ENCODE results near the gene TMEM87B.
"Not testable (repeated sequence)": the region's sequence is repeated elsewhere in the genome, so short reads cannot be mapped to it uniquely, and the experiment has no call there.

TMEM87B gene

DNA sequence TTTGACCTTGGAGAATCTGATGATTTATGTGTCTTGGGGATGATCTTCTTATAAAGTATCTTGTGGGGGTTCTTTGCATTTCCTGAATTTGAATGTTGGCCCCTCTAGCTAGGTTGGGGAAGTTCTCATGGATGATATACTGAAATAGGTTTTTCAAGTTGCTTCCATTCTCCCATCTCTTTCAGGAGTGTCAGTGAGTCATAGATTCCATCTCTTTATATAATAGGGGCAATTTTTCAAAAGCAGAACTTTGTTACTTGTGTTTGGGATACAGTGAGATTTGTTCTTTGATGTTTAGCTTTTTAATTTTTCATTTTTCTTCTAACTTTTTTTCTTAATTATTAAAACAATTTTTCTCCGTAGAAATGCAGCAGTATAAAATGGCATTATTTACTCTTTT lies 19.4 kb downstream of the TMEM87B start:
- no peak for DNase-seq

DNA sequence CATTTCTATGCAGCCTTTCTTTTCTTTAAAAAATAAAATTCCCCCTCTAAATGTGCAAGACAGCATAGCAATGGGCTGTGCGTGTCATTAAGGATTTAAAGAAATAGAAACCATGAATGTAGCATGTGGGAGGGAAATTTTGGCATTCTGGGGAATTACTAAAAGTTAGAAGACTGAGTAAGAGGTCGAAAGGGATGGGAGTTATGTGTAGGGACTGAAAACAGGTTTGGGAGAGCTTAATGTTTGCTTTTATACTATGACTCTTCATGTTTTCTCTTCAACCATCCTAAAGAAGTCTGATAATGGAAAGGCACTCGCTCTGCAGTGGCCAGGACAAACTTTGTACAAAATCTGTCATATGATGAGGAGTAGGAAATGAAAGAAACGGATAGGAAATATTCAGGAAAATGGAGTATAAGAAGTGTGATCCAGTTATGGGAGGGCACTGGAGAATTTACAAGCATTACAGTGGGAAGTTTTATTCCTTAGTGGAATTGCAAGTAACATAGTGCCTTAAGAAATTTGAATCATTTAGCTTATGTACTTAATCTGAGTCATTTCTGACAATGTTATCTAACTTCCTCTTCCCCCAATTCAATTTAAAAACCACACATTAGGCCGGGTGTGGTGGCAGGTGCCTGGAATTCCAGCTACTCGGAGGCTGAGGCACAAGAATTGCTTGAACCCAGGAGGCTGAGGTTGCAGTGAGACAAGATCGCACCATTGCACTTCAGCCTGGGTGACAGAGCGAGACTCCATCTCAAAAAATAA lies 20.6 kb downstream of the TMEM87B start:
- DNase-seq = no peak

DNA sequence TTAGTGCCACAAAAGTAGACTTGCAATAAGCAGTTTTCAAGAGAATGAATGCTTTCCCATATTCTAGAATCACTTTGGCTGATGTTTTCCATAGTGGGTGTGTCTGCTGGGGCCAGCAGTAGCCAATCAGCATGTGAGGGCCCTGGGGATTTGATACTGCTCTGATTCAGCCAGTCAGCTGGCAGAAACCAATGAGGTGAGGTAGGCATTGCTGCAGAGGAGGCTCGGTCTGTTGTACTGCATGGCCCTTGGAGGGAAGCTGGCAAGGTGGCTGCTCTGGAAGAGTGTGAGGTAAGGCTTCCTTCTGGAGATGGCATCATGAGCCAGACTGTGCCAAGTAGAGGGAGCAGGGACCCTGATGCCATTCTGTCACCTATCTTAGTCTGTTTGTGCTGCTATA lies 22.7 kb downstream of the TMEM87B start:
- DNase-seq = no peak

DNA sequence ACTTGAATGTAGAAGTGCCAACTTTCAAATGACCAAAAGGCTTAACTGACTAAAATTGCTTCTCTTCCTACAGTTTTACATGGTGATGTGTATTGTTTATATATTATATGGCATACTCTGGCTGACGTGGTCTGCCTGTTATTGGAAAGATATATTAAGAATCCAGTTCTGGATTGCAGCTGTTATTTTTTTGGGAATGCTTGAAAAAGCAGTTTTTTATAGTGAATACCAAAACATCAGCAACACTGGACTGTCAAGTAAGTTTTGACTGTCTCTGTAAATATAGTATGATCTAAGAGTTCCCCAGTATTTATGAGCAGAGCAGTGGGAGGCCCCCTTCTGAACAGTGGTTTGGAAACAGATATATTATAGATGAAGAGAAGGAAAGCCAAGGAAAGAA lies 26.2 kb downstream of the TMEM87B start:
- DNase-seq = no peak

DNA sequence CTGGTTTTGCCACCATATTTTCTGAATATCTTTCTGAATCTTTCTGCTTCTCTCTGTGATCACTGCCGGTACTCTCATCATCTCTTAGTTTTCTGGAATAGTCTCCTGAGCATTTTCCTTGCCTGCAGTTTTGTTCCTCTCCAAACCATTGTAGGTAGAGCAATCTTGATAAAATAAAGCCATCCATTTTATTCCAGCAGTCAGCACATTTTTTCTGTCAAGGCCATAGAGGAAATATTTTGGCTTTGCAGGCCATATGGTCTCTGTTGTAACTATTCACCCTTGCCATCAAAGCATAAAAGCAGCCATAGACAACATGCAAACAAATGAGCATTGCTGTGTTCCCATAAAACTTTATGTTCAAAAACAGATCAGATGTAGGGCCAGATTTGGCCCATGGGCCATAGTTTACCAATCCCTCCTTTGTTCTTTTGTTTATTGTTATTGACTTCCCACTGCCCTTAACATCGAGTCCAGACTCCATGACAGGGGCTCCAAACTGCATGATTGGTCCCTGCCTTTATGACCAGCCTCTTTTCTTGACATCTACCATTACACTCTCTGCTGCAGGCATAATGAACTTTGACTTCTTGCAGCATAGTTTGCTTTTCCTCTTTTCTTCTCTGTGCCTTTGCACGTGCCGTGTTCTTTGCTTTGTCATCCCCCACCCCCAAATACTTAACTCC lies 29.8 kb downstream of the TMEM87B start:
- DNase-seq = no peak

DNA sequence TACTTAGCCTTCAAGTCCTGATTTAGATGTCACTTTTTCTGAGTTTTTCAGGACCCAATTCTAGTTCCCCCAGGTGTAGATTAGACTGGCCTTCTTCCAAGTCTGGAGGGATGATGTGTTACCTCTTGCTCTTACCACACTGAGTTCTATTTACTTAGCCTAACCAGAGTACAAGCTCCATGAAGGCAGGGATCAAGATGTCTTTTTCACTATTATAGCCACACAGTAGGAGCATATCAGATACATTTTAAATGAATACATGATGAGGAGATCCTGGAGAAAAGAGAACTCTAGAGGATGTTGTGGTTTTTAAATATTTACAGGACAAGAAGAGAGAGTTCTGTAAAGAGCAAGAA lies 30.3 kb downstream of the TMEM87B start:
- no peak for DNase-seq

DNA sequence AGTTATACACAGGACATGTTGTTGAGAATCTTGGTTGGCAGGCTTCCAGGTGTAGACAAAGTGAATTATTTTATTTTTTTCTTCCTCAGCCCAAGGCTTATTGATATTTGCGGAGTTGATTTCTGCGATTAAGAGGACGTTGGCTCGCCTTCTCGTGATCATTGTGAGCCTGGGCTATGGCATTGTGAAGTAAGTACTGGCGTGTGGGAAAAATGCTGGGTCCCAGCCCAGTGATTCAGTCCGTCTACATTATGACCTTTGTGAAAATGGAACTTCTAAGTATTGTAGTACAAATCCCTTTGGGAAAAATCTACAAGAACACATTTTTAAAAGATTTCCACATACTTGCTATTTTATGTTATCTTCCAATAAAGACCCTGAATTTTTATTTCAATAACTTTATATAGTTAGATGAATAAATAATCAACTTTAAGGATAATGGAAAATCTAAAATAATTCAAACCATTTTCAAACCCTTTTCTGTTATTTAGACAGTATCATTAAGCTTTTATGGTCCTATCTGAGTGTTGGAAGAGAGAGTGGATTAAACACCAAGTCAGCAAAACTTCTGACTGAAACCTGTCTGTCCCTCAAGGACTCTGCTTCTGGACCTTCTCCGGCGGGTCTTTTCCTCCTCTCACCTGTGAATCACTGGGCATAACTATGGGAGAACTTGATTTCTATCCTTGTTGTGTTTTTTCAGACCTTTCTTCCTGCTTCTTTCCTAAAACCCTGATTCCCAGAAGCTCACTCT lies 31.0 kb downstream of the TMEM87B start:
- DNase-seq = no peak

DNA sequence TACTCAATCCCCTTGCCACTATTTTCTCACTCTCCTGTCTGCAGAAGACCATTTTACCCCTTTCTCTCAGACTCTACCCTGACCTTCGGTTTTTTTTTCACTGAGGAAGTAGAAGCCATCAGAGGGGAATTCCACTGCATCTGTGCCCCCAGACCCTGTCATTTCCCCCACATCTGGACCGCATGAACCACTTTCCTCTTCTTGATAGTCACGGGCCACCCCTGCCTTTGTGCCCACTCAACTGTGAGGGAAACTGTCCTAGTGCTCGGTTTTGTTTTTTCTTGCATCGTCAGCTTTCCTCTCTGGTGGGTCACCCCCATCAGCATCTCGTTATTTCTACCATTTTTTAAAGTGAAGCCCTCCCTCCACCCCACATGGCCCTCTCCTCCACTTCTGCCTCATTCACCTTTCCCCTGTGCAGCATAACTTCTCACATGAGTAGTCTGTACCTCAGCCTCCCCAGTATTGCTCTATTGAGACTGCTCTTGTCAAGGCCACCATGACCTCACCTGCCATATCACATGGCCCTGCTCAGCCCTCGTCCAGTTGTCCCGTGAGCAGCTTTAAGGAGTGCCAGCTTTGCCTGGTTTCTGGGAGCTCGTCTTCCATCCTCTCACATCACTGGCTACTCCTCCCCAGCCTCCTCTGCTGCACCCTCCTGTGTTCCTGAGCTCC lies 32.4 kb downstream of the TMEM87B start:
- no peak for DNase-seq

DNA sequence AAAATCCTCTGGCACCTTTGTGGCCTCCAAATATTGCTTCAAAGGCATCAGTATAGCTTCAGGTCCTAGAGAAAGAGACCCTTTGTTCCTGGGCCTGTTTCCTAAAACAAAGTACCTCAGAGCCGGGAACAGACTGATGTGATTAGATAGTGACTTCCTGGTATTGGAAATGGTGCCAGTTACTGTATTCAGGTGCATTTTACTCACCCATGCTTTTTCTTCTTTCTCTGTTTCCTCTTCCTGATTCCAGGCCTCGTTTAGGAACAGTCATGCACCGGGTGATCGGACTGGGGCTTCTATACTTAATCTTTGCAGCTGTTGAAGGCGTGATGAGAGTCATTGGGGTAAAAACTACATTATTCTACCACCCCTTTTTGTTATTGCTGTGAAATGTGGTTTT lies 34.3 kb downstream of the TMEM87B start:
- no peak for DNase-seq

DNA sequence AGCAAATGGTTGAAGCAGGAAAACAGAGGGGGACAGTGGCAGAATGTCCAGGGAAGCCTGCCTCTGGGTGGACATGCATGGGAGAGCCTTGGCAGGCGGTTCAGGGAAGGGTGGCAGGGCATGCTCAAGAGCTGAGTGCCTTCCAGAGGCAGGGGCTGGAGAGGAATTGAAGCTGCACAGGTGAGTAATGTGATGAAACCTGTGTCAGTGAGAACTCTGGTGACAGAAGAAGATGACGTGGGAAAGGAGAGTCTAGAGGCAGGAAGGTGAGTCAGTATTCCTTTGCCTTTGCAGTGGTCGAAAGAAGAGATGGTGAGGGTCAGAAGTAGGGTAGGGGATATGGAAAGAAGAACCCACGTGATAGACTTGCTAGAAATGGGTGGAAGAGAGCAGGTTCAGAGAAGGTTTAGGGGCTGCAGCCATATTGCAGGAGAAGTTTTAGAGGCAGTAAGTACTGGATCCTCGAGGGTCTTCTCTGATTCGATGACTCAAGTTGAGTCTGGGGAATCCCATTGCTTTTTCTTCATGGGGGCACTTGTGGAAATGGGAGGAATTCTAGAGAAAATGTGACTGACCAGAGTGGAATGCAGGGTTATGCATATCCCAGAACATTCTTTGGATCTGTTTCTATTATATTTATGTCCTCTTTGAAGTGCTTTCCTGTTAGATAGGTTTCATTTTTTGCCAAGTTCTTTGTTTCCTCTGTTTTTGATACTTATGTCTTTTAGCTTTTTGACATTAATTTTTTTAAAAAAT lies 37.4 kb downstream of the TMEM87B start:
- DNase-seq = no peak

DNA sequence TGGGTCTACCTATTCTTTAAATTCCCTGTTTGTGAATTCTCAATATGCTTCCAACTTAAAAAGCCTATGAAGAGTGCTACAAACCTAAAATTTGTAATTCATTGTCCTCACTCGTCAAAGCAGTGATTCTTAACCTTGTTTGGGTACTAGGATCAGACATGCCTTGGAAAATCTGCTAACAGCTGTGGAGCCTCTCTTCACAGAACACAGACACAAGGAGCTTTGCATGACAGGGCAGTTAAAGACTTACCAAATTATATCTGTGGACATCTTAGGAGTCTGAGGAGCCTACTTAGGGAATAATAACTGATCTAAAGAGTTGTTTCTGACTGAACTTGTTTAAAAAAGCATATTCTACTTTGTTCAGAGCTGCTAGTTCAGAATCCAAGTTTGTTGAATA lies 38.1 kb downstream of the TMEM87B start:
- DNase-seq = no peak

DNA sequence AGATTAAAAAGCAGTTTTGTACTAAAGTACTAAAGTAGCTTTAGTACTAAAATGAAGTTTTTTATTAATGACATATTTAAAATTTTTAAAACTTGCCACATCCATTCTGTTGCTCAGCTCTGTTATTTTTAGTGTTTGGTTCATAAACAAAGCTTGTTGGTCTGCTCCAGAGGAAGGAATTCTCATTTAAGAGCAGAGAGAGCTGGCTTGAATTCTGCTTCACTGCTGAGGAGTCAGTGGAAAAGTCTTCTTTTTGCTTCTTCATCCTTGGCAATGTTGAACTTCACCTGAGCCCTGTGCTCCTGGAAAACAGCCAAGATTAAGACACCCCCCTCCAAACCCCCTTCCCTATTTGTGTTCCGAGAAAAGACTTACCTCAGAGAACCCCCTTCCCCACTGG lies 40.6 kb downstream of the TMEM87B start:
- no peak for DNase-seq

DNA sequence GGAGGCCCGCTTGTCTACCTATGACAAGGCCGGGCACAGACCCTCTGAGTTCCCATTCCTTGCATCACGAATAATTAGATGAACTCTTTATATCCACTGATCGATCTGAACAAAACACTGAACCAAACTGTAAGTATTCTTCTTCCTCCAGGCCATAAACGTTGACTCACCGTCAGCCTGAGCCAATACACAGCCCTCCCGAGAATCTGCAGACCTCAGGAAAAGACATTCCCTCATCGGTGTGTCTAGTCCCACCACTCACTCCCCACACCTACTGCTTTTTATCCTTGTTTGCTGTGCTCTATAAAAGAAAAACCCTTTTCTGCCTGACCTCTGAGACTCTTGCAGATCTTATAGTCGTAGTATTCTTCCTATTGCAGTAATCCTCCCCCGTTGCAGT lies 41.0 kb downstream of the TMEM87B start:
- DNase-seq = no peak

DNA sequence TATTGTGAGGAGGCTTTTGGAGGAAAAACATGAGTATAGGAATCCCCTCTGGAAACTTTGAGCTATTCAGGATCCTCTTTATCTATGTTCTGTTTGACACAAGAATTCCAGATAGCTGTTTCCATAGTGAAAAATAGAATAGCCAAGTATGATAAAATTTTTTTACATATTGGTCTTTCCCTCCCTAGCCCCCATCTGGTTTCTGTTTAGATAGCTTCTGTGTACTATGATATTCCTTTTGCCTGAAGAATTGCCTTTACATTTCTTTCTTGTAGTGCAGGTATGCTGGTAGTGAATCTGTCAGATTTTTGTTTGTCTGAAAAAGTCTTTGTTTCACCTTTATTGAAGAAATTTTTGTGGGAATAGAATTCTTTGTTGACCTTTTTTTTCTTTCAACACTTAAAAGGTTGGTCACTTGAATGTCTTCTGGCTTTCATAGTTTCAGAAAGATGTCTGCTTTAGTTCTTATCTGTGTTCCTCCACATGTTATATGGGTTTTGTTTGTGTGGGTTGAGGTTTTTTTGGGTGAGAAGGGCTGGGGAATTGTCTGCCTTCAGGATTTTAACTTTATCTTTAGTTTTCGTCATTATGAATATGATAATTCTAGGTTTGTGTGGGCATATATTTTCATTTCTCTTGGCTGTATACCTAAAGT lies 53.2 kb downstream of the TMEM87B start:
- DNase-seq = no peak

DNA sequence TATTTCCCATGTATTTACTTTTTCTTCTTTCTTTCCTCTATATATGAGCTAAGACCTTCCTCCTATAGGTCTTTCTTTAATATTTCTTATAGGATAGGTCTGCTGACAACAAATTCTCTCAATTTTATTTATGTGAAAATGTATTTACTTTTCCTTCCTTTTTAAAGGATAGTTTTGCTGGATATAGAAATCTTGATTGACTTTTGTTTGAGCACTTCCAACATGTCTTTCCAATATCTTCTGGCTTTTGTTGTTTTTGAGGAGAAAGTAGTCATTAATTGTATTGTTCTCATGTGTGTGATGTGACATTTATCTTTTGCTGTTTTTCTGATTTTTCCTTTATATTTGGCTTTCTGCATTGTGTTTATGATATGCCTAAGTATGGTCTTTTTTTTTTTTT lies 54.2 kb downstream of the TMEM87B start:
- DNase-seq = no peak

DNA sequence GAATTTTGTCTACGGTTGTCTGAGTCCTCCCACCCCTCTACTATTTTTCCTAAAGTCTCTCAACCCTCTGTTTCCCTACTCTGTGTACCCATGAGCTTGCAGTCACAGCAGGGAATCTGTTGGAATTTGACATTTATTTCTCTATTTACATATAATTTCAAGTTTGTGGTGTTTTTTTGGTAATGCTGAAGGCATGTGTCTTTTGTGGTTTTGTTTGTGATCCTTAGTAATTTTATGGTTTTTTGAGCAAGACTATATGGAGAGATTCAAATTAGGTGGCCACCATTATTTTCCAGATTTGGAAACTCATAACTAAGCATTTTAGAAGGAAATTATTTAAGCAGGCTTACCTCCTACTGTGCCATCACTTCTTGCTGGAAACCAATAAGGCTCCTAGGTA lies 55.9 kb downstream of the TMEM87B start:
- no peak for DNase-seq

DNA sequence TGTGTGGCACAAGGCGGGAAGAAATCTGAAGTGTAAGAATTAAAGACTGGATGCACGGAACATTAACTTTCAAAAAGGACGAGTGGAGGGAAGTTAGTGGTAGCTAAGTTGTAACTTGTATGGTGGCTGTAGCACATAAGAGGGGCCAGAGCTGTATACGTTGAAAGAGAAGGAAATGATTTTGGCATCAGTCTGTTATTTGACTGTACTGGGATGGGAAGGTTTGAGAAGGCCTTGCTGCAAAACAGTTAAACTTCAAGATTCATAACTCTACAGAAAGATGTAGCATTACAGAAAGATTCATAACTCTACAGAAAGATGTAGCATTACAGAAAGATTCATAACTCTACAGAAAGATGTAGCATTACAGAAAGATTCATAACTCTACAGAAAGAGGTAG lies 58.3 kb downstream of the TMEM87B start:
- not testable (repeated sequence) for DNase-seq

DNA sequence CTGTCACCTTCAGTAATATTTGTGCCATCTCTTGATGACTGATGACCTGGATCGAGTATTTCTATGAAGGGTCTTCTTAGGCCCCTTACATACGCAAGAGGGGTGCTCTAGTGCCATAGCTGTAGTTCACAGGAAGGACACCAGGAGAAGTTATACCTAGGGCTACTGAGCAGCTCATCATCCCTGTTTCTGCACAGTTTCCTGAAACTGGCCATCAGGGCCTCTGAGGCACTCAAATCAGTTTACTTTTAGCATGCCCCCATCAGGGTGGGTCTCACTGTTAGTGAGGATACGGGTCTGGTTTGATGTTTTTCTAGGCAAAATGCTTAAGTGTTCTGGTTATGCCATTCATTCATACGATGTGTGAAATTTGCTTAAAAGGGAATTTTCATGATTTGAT lies 63.1 kb downstream of the TMEM87B start:
- DNase-seq = no peak

DNA sequence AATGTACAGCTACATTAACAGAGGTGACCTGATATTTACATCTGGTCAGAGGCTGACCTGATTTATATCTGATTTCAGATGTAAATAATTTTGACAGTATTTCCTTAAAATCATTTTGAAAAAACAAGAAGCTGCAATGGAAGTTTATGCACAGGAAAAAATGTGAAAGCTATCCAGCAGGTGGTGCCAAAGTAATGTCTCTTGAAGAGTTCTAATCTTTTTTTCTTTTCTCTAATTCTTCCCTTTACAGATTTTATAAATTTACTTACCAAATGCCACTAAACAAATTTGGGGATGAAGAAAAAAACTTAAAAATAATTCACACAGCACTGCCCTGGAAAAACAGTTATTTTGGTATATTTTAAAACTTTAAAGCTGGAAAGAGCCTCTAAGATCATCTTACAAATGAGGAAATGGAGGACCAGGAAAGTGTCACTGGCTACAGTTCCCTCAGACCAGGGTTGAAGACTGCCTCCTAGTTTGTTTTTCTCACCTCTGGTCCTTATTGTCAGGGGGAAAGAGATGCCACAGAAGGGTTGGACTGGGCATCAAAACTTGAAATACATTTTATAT lies 66.7 kb downstream of the TMEM87B start:
- no peak for DNase-seq

DNA sequence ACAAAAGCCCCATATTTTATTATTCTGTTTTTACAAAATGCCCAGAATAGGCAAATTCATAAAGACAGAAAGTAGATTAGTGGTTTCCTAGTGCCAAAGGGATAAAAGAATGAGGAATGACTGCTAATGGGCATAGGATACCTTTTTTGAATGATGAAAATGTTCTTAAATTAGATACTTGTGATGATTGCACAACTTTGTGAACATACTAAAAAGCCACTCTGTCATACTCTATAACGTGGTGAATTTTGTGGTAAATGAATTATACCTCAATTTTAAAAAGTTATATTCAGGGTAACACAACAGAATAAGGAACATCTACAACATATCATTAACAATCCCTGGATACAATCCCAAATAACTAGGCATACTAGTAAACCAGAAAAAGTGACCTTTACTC lies 74.0 kb downstream of the TMEM87B start:
- no peak for DNase-seq

DNA sequence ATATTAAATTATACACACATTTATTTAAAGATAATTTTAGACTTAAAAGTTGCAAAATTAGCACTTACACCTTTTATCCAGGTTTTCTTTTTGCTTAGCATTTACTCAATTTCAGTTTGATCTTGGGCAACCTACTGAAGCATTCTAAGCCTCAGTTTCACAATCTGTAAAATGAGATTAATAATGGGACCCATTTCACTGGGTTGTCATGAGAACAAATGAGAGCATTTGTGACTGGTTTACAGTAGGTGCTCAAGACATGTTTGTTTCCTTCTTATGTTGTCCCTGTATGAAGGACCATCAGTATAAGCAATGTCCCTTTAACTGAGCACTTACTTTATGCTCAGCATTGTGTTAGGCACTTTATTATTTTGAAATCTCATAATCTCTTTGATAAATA lies 78.3 kb downstream of the TMEM87B start:
- no peak for DNase-seq

DNA sequence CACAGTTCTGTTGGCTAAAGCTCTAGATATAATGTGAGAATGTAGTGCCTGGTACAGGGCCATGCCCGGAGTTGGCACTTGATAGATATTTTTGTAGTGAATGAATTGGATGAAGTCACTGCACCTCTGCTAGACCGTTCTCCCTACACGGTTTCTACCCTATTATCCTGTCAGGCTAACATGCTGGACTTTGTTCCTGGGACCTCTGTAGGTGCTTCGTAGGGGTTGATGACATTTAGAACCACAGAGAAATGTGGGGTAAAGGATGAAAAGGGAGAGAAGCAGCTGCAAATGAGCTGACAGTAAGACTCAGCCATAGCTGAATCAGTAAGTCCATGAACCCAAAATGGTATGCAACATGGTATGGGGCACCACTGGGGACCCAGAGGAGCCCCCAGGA lies 79.1 kb downstream of the TMEM87B start:
- DNase-seq = no peak

All from NCI-H446 treated with DMSO at 0.1 percent for 48 hours (cell line).